HCT116 (cell line): ENCODE data around the gene GBGT1. TPM values are rescaled to one million over a fixed set of nuclear protein-coding genes. Genes with fewer than 3 reads are reported as not detected.

ENCODE experiments used
- ATAC-seq: fragments of 200-7000 bp; cut with Tn5 transposase; 2 replicates; pipeline ENCODE4 v1.9.1; 2020; ENCODE audit warnings: mild to moderate bottlenecking, moderate library complexity
- BruUV-seq: library from RNA; stranded (reverse); fragments of 400-500 nt; replicated peaks from 2 replicates; lab custom pipeline; 2021; lab: Mats Ljungman, UMichigan
- CTCF ChIA-PET: fragments of 300-600 bp; sonication (Branson Sonifier 250); formaldehyde crosslinking; loops from one replicate; lab custom pipeline; 2021; ENCODE audit warnings: antibody characterized with exemption; lab: Charles Lee
- POLR2A ChIA-PET: fragments of 300-600, 350-600 bp; sonication (Branson Sonifier 250); formaldehyde crosslinking; loops from one replicate; lab custom pipeline; 2021; ENCODE audit warnings: antibody characterized with exemption; lab: Charles Lee
- RAD21 ChIA-PET, 2 experiments: fragments of 300-600 bp; sonication (Branson Sonifier 250); formaldehyde crosslinking; loops; one replicate each; lab custom pipeline; 2023; ENCODE audit warnings: low total read pairs in 2 of 2; ENCODE audit not compliant: uncharacterized antibody in 2 of 2, unreplicated experiment in 2 of 2, low non-redundant PET in 1 of 2; lab: Charles Lee
- DNase-seq: peaks from one replicate; pipeline ENCODE4 v3.0.0-alpha.2; 2010; ENCODE audit warnings: low read depth, low spot score
- H2AFZ ChIP-seq: fragments of 200-600 bp; shearing (Covaris generic), sonication (generic); 2 replicates; pipeline ENCODE4 v1.6.1; 2017; ENCODE audit warnings: low read depth, mixed run types, mixed read lengths, antibody characterized with exemption, low read length; ENCODE audit not compliant: poor library complexity, severe bottlenecking
- H3K27ac ChIP-seq: 2 replicates; pipeline ENCODE4 v1.5.1; 2012; ENCODE audit warnings: low read depth, low read length
- H3K27me3 ChIP-seq: fragments of 200-600 bp; sonication (generic); 2 replicates; pipeline ENCODE4 v1.6.1; 2016; ENCODE audit warnings: mixed run types, low read length, mixed read lengths; ENCODE audit not compliant: insufficient read depth
- H3K36me3 ChIP-seq, 2 experiments: fragments of 200-500 bp in 1 of 2; fragments of 200-600 bp in 1 of 2; sonication (Bioruptor generic) in 1 of 2; sonication (generic) in 1 of 2; 2 replicates each; pipeline versions ENCODE4 v1.5.1 to v1.6.1; 2014 to 2016; ENCODE audit warnings: low read length in 2 of 2, inconsistent platforms in 1 of 2, mixed read lengths in 1 of 2, mixed run types in 1 of 2; ENCODE audit not compliant: insufficient read depth in 2 of 2, control insufficient read depth in 1 of 2
- H3K4me1 ChIP-seq, 2 experiments: fragments of 200-600 bp in 1 of 2; sonication (generic) in 1 of 2; 2 replicates each; pipeline versions ENCODE4 v1.5.1 to v1.6.1; 2012 to 2017; ENCODE audit warnings: low read length in 2 of 2, inconsistent platforms in 1 of 2, mild to moderate bottlenecking in 1 of 2, mixed read lengths in 1 of 2, mixed run types in 1 of 2, moderate library complexity in 1 of 2; ENCODE audit not compliant: insufficient read depth in 2 of 2, control insufficient read depth in 1 of 2
- H3K4me2 ChIP-seq: fragments of 200-600 bp; sonication (generic); 2 replicates; pipeline ENCODE4 v1.6.1; 2017; ENCODE audit warnings: mixed run types, low read length, mixed read lengths
- H3K4me3 ChIP-seq, 2 experiments: fragments of 200-600 bp in 1 of 2; sonication (generic) in 1 of 2; replicated peaks in 1 of 2; 2 replicates each; pipeline ENCODE4 v1.5.1; 2011 to 2016; ENCODE audit warnings: low read length in 2 of 2, control low read depth in 1 of 2, low read depth in 1 of 2, mild to moderate bottlenecking in 1 of 2, mixed read lengths in 1 of 2, mixed run types in 1 of 2
- H3K79me2 ChIP-seq: fragments of 200-600 bp; sonication (generic); 2 replicates; pipeline ENCODE4 v1.6.1; 2017; ENCODE audit warnings: mild to moderate bottlenecking, mixed run types, low read length, moderate library complexity, mixed read lengths; ENCODE audit not compliant: insufficient read depth
- H3K9ac ChIP-seq: fragments of 200-600 bp; sonication (generic); 2 replicates; pipeline ENCODE4 v1.6.1; 2016; ENCODE audit warnings: low read length, mixed read lengths
- H3K9me2 ChIP-seq: fragments of 200-600 bp; sonication (generic), shearing (Covaris generic); 2 replicates; pipeline ENCODE4 v1.6.1; 2017; ENCODE audit warnings: mixed run types, mild to moderate bottlenecking, moderate library complexity; ENCODE audit not compliant: insufficient read depth
- H3K9me3 ChIP-seq, 2 experiments: fragments of 200-500 bp in 1 of 2; fragments of 200-600 bp in 1 of 2; sonication (Bioruptor generic) in 1 of 2; sonication (generic) in 1 of 2; 2 replicates each; pipeline ENCODE4 v1.6.1; 2014 to 2017; ENCODE audit warnings: low read length in 2 of 2, mixed read lengths in 2 of 2, inconsistent platforms in 1 of 2, low read depth in 1 of 2, mild to moderate bottlenecking in 1 of 2, mixed run types in 1 of 2, moderate library complexity in 1 of 2; ENCODE audit not compliant: control insufficient read depth in 1 of 2, insufficient read depth in 1 of 2
- H4K20me1 ChIP-seq: fragments of 200-600 bp; sonication (generic), shearing (Covaris generic); 2 replicates; pipeline ENCODE4 v1.6.1; 2017; ENCODE audit warnings: mixed run types, mild to moderate bottlenecking, moderate library complexity; ENCODE audit not compliant: insufficient read depth
- EGR1 ChIP-seq: IDR thresholded peaks from 2 replicates; pipeline ENCODE4 v1.6.1; 2012; ENCODE audit warnings: low read depth
- ELF1 ChIP-seq: IDR thresholded peaks from 2 replicates; pipeline ENCODE4 v1.6.1; 2012; ENCODE audit warnings: low read depth, borderline replicate concordance
- POLR2A ChIP-seq: IDR thresholded peaks from 2 replicates; pipeline ENCODE4 v1.7.0; 2011; ENCODE audit warnings: borderline replicate concordance; ENCODE audit not compliant: insufficient read depth, insufficient read length; ENCODE audit errors: extremely low read depth
- POLR2AphosphoS5 ChIP-seq: IDR thresholded peaks from 2 replicates; pipeline ENCODE4 v1.6.1; 2011; ENCODE audit warnings: mild to moderate bottlenecking, low read depth, low read length, moderate library complexity
- SP1 ChIP-seq: IDR thresholded peaks from 2 replicates; pipeline ENCODE4 v1.6.1; 2012; ENCODE audit warnings: low read depth
- SRF ChIP-seq: IDR thresholded peaks from 2 replicates; pipeline ENCODE4 v1.6.1; 2012; ENCODE audit warnings: low read depth
- TCF7L2 ChIP-seq: IDR thresholded peaks from 2 replicates; pipeline ENCODE4 v1.7.0; 2011; ENCODE audit warnings: borderline replicate concordance, inconsistent platforms; ENCODE audit not compliant: insufficient read depth, insufficient read length; ENCODE audit errors: extremely low read depth
- YY1 ChIP-seq: IDR thresholded peaks from 2 replicates; pipeline ENCODE4 v1.6.1; 2011; ENCODE audit warnings: low read length, low read depth, moderate library complexity, mild to moderate bottlenecking; ENCODE audit not compliant: insufficient replicate concordance; ENCODE audit errors: extremely low read depth
- ZNF274 ChIP-seq: fragments of 200-500 bp; sonication (Bioruptor generic); IDR thresholded peaks from 2 replicates; pipeline ENCODE4 v1.6.1; 2014; ENCODE audit warnings: mild to moderate bottlenecking, low read depth, low read length, inconsistent platforms
- intact Hi-C: fragments of 100-400 bp; cut with micrococcal nuclease; formaldehyde crosslinking; loops from 2 replicates; pipeline ENCODE4 v1.10.0; 2022
- total RNA-seq: library from RNA; stranded (reverse); gene quantifications from one replicate; pipeline ENCODE4 v1.2.1, GENCODE V29; 2021; ENCODE audit not compliant: unreplicated experiment
- TF ChIP-seq, protein P1 (sequence below): IDR thresholded peaks from 2 replicates; pipeline ENCODE4 v1.6.1; 2012

Gene GBGT1
- total RNA-seq, 1 experiment from 2014 or later, result 0.34 TPM

DNA sequence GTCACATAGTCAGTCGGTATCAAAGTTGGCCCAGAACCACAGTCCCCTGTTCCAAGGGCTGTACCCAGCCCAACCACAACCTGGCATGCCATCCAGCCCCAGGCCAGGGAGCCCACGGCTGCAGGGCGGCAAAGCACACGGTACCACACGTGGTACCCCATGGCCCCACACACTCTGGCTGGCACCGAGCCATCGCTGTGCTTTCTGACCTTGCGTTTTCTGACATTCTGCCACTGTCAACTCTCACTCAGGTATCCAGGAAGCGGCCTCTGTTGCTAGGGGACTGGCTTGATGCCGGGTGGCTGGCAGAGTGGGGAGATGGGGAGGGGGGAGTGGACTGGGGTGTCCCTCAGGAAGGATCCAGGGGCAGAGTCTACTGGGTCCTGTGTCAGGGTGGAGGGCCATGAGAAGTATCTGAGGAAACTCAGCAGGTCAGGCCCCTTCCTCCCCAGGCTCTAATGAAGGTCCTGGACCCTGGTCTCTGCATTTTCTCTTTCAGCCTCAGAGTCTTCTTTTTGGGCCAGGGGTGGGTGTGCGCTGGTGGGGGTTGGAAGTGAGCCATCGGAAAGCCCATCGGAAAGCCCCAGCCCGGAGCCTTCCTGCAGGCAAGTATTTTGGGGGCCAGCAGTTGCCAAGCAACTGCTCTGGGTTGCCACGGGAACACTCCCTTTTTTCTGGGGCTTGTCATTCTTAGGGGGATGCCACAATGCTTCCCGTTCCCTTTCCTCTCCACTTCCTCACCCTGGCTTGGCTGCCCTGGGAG is 21.7 kb downstream of the GBGT1 start:
- Histone ChIP-seq H2AFZ (no peak overlapping the region), H3K9me3 (no peaks in the 10 kb centered on the region), H3K27me3 (no peaks in the 10 kb centered on the region), H3K36me3 (no peaks in the 10 kb centered on the region), H3K79me2 (peaks cover 72% of the 10 kb centered on the region), H3K9ac (no peak overlapping the region), H3K4me2 (no peak overlapping the region), H3K9me2 (no peaks in the 10 kb centered on the region), H4K20me1 (no peaks in the 10 kb centered on the region), H3K27ac (no peak overlapping the region), H3K4me1 (peaks cover 11 to 49% of the 10 kb centered on the region in 2 experiments), H3K4me3 (no peak overlapping the region)
- DNase-seq, result no peak
- ATAC-seq, result no peak
- ChIA-PET POLR2A (no interaction called here), RAD21 (no interaction called here), CTCF (no interaction called here)
- intact Hi-C loops, result no loop called here
- TF ChIP-seq EGR1 (no peak), POLR2A (no peak), TCF7L2 (no peak), ELF1 (no peak), SRF (no peak), SP1 (no peak)
- TF ChIP-seq, protein P1, sequence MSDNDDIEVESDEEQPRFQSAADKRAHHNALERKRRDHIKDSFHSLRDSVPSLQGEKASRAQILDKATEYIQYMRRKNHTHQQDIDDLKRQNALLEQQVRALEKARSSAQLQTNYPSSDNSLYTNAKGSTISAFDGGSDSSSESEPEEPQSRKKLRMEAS, result no peak
- BruUV-seq, result no TSS peak

GRCh38 chr9:133140606-133141005 is 23.1 kb downstream of the GBGT1 start:
- ChIA-PET POLR2A (no interaction called here), CTCF (no interaction called here), RAD21 (no interaction called here)
- no peak overlapping the region for H3K4me3 ChIP-seq
- no peak overlapping the region for H2AFZ ChIP-seq
- no peak for DNase-seq
- H3K9ac ChIP-seq, result no peak overlapping the region
- ATAC-seq, result no peak
- no peaks in the 10 kb centered on the region for H3K36me3 ChIP-seq
- TF ChIP-seq POLR2A (no peak), YY1 (no peak), ZNF274 (no peak), POLR2AphosphoS5 (no peak)
- BruUV-seq, result no TSS peak
- no peak overlapping the region for H3K27ac ChIP-seq
- H3K9me3 ChIP-seq, result no peaks in the 10 kb centered on the region
- H3K4me2 ChIP-seq, result no peak overlapping the region
- H4K20me1 ChIP-seq, result peaks cover 4% of the 10 kb centered on the region; the same call in 1 of the 2 replicates
- H3K9me2 ChIP-seq, result no peaks in the 10 kb centered on the region
- peaks cover 22 to 56% of the 10 kb centered on the region in 2 experiments for H3K4me1 ChIP-seq
- H3K27me3 ChIP-seq, result no peaks in the 10 kb centered on the region
- intact Hi-C loops, result no loop called here
- peaks cover 59% of the 10 kb centered on the region for H3K79me2 ChIP-seq
